OCI-LY1 (cell line): ENCODE data around the gene AP2A1.
"Not testable (repeated sequence)": the region's sequence is repeated elsewhere in the genome, so short reads cannot be mapped to it uniquely, and the experiment has no call there.

Source experiments
- CTCF ChIP-seq: fragments of 200-600 bp; sonication (generic), shearing (Covaris generic); IDR thresholded peaks from 2 replicates; pipeline ENCODE4 v1.5.1; 2017; ENCODE audit warnings: mild to moderate bottlenecking, antibody characterized with exemption, low read length, moderate library complexity, mixed read lengths
- EZH2 ChIP-seq: fragments of 200-600 bp; sonication (generic), shearing (Covaris generic); IDR thresholded peaks from 2 replicates; pipeline ENCODE4 v1.8.0; 2017; ENCODE audit warnings: borderline replicate concordance, mixed run types, mild to moderate bottlenecking, antibody characterized with exemption, low read length, moderate library complexity, mixed read lengths

DNA sequence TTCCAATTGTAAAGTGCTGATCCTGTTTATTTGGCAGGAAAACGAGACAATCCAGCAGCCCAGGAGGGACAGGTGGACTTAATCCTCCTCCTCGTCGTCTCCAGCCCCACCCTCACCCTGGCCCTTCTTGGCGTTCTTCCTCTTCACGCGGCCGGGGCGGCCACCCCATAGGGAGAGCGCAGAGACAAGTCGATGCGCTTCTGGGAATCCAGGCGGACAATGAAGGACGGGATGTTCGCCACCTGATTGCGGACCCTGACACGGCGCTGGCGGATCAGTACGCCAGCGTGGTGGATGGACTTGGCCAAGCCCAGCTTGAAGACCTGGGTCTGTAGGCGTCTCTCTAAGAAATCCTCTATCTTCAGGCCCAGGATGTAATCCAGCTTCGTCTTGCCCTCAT, 47.4 kb upstream of the AP2A1 start:
- not testable (repeated sequence) for TF ChIP-seq CTCF, EZH2
